GM04504 (cell line): ENCODE data around the gene ITGA6.

ENCODE experiments used
- DNase-seq: peaks from one replicate; pipeline ENCODE4 v3.0.0-alpha.2; 2012; ENCODE audit warnings: low read depth

Gene ITGA6

GRCh38 chr2:172416447-172417058, 10.8 kb upstream of the ITGA6 start:
- DNase-seq = no peak

DNA sequence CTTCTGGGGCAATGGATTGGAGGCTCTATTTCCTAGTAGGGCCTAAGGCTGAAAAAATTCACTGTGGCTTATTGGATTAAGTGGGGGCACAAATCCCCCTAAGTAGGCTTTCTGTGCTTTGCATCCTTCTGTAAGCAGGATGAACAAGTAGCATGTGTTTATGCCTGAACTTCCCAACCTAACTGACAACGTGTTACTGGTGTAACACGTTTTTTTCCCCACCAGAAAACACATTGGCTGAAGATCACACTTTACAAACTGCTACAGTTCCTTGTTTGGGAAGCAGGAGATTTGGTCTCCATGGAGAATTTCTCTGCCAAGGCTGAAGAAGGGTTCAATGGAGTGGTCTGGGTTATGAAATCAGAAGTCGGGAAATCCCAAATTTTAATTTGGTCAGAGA, 7.2 kb upstream of the ITGA6 start:
- DNase-seq = no peak

- no peak for DNase-seq
Observed at GRCh38 chr2:172423160-172423559, 4.2 kb upstream of the ITGA6 start.

DNA sequence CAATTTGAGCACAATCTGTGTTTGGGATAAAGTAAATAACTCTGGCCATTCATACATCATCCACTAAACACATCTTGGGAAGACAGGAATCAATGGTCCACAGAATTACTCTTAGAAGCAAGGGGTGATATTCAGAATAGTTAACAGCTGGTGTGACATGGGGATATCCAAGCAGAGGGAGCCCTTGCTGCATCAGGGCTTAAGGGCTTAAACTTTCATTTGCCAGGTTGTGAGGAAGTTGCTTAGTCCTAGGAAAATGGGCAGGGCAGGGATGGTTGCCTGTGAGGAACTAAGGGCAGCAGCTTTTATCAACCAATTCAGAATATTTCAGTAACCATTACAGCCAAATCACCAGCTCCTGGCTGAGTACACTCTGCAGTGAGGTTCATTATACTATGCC, 2.0 kb upstream of the ITGA6 start:
- DNase-seq = no peak

- no peak for DNase-seq
Observed at GRCh38 chr2:172426635-172427255, 641 bp upstream of the ITGA6 start.

DNA sequence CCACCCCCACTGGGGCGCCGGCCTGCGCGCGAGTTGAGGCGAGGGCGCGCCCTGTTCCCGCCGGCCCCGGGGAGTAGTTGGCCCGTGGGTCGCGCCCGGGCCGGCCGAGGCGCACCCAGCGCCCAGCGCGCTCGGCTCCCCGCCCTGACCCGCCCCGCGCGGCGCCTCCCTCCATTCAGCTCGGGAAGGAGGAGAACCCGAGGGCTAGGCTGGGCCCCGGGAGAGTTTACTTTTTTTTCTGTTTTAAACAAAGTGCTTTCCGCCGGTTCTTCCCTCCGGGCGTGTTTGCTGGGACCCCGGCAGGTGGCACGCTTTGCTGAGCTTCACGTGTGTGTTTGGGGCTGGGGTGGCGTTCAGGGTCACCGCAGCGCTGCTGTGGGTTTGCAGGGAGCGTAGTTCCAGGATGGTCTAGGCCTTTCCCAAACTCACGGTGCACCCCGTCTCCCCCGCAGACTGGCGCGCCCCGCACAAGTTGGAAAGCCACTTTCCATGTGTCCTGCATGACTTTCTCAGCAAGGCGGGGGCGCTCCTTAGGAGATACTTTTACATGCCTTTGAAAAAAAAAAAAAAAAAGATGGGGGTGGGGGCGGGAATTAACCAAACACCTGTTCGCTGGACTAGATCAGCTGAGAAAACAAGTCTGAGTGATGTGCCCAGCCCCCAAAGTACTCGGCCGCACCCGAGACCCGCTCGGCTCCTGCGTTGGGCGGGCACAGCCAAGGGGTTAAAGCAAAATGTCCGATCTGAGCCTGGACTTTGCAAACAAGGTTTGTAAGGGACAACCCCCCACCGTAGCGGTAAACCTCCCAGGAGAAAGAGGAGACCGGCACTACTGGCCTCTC, 825 bp downstream of the ITGA6 start:
- DNase-seq = no peak

GRCh38 chr2:172428832-172429210, 1.4 kb downstream of the ITGA6 start:
- no peak for DNase-seq

DNA sequence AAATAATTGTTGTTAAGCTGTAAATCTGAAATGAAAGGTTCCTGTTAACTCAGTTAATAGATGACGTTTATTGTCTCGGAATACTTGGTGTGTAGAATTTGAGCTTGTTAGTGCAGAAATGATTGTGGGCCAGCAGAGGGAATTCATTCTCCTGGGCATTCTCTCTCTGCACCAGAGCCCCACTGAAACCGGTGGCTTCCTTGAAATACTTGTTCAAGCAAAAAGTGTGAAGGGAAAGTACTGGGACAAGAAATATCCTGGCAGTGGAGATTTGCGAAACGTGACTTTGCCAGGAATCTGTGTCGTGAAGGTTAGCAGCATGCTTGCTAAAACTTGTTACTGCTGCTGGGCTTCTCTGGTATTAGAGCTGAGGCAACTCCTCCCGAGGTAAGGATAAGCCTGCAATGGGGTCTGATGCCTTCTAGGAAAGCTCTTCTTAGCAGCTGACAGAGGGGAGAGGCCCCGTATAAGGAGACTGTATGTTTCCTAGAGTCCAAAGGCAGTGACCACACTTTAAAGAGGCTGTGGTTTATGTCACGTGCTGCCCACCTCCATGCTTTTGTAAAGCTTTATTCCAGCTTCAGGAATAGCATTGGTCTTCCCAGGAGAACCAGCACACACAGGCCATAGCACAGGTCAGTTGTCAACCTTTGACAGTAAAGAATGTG, 2.0 kb downstream of the ITGA6 start:
- DNase-seq = no peak

DNA sequence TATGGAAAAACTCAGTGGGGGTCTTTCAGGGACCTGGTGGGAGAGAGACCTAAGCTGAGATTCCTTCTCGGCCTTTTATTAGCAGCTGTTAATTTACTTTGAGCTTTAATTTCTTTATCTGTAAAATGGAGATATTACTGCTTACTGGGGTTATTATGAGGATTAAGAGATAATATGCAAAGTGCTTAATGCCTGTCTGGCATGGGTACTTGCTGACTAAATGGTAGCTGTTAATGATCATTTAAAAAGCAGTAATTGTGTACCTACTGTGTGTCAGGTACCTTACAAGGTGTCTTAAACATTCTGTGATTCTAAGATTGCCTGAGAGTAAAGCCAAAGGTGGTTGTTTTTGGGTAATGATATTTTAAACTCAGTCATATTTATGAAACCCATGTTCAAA, 2.6 kb downstream of the ITGA6 start:
- DNase-seq = no peak

DNA sequence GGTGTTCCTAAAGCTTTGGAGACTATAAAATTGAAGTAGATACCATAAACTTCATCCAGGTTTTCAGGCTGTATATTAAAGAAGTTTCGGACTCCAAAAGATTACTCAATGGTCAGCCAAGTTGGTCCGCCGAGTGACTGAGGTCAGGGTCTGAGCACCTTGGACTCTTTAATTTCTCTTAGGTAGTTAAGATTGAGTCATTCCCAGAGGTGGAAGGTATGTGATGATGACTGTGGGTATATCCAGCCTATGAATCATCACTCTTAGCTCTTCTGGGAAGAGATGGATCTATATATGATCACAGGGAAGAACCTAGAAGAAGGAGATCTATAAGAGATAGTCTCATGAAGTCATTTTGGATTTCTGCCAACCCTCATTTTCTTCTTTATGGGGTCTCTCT, 3.3 kb downstream of the ITGA6 start:
- no peak for DNase-seq

DNA sequence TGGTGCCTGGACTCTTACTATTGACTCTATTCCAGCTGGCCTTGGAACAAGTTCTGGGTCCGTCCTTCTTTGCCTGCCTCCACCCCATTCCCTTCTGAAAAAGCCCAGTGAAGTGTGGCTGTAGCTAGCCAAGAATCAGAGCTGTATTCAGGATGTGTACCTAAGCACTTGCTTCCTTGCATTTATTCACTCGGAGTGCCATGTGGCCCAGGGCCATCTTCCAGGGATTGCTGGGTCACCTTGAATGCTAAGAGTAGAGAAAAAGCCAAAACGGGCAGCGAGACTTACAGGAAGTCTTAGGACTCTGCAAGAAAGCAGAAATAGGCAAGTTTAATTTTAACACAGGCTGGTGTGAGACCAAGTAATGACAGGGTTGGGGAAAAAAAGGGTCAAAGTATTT, 4.1 kb downstream of the ITGA6 start:
- DNase-seq = no peak

DNA sequence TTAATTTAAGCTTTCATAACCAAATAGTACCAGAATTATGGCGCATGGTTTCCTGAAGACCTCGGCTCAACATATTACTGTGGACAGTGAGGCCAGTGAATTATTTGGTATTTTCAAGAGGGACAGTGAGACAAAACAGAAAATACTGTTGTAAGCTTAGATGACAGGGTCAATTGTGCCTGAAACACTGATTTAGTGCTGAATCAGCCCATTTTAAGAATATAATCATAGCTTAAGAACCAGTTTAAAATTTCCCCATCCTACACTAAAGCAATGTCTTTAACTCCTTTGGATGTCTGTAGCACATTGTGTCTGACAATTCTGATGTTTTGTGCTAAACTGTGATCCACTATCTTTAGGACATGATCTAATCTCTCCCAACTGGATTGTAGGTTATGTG, 4.6 kb downstream of the ITGA6 start:
- no peak for DNase-seq

DNA sequence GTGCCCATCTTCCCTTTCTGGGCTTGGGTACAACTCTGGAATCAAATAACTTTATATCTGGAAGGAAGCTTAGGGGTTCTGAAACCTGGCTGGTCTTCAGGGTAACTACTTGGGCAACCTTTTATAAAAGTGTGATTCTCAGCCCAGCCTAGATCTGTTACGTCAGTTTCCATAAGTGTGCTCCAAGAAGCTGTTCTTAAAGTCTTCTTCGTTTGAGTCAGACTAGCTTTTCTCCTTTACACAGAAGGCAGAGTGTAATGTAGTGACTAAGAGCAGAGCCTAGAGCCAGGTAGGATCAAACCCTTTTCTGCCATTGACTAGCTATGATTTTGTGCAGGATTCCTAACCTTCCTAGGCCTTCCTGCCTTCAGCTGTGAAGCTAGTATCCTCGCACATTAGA, 5.8 kb downstream of the ITGA6 start:
- DNase-seq = no peak

- DNase-seq = no peak
Observed at GRCh38 chr2:172434821-172435605, 7.6 kb downstream of the ITGA6 start.

- no peak for DNase-seq
Observed at GRCh38 chr2:172435606-172435911, 8.2 kb downstream of the ITGA6 start.

- no peak for DNase-seq
Observed at GRCh38 chr2:172436889-172437288, 9.5 kb downstream of the ITGA6 start.

DNA sequence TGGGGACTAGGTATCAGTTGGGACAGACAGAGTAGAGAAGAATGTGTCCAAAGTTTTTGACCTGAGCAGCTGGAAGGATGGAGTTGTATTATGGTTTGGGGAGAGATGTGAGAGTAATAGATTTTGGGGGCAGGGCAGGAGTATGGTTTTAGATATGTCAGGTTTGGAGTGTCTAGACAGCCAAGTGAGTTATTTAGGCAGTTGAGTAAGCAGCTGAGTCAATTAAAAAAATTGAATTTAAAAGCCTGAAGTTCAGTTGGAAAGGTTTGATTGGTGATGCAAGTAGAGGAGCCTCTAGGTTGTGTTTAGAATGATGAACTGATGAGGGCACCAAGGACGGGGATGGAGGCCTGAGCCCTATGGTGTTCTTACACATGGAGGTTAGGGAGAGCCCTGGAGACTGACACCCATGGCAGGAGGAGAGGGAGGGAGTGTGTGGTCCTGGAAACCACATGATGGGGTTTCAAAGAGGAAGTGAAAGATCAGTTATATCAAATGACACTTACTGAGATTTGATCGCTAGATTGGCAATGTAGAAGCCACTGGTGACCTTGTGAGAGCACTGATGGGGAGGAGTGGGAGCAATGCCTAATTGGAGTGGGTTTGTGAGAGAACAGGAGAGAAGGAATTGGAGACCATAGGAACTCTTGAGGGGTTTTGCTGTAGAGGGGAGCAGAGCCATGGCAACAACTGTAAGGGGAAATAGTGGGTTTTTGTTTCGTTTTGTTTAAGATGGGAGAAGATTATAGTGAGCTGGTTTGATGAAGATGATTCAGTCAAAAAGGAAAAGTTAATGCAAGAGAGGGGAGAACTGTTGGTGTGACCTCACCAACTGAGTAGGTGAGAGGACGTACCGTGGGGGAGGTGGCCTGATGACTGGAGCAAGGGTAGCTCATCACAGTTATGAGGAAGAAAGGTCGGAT, 10.3 kb downstream of the ITGA6 start:
- DNase-seq = no peak

- DNase-seq = no peak
Observed at GRCh38 chr2:172438741-172439508, 11.5 kb downstream of the ITGA6 start.

- no peak for DNase-seq
Observed at GRCh38 chr2:172439509-172439860, 12.1 kb downstream of the ITGA6 start.

DNA sequence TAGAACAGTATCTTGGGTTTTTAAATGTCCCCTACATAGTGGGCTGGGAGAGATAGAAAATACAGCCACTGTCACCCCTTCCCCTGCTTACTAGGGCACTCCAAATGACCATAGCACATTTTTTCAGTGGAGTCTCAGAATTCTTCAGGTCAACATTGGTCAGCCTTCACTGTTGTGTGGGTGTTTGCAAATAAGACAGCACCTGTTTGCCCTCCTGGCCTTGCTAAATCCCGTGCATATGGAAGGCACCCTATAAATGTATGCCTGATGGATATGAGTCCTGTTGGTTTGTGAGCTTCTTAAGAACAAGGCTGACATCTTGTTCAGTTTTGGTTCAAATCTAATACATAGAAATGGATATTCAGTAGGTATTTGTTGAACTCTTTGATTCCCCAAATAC, 12.5 kb downstream of the ITGA6 start:
- no peak for DNase-seq

DNA sequence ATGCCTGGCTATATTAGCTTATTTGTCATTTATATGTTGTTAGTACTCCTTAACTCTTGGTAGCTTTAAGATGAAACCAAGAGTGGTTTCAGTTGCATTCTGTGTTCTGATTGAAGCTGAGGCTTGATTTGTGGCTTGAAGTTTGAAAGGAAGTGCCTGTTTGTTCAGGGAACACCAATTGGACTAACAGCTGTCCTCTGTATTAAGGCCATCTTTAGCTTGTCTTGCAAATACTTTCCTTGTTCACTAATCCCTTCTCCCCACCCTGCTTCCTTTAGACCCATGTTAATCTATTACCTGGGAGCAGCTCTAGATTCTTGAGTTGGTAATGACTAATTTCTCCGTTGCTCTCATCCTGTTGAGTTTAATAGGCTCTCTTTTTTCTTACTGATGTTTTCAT, 13.4 kb downstream of the ITGA6 start:
- no peak for DNase-seq
